ENCODE data around the gene RNF31. TPM values are rescaled to one million over a fixed set of nuclear protein-coding genes. Genes with fewer than 3 reads are reported as not detected.

RNF31 gene
- total and polyA plus RNA-seq, 2 of the 13 experiments (the other 11 are each of a cell fraction or from before 2014, with no cell fraction given): 48.2 to 86.8 TPM

DNA sequence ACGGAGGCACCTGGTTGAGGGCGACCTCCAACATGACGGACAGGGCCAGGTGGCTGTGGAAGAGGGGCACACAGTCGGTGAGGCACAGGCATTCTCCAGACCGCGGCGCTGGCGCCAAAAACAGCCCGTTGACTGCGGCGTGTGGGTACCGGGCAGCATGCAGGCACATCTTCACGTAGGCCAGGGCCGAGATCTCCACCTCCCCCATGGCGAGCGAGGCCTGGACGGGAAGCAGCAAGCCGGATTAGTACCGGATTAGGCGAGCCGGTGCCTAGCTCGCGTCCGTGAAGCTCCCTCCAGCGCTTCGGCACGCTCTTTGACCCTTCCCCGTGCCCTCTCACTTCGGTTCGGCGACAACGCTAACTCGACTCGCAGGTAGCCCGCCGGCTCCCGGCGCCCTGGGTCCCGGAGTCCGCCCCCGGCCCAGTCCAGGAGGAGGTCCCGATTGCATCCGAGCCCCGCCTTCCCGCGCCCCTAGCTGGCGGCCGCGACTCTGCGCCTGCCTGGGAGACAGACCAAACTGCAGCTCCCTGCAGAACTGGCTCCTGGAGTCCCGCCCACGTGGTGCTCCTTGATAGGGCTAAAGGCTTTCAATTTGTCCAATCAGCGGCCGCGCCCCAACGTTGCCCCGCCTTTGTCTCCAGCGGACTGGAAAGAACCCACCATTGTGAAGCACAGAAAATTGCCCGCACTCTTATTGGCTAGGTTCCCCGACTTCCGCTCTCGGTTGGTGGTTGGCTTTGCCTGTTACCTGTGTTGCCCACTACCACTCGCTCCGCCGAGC, 6.0 kb upstream of the RNF31 start, which contains the start of gene EMC9 (continued):
- TF ChIP-seq, protein P1, sequence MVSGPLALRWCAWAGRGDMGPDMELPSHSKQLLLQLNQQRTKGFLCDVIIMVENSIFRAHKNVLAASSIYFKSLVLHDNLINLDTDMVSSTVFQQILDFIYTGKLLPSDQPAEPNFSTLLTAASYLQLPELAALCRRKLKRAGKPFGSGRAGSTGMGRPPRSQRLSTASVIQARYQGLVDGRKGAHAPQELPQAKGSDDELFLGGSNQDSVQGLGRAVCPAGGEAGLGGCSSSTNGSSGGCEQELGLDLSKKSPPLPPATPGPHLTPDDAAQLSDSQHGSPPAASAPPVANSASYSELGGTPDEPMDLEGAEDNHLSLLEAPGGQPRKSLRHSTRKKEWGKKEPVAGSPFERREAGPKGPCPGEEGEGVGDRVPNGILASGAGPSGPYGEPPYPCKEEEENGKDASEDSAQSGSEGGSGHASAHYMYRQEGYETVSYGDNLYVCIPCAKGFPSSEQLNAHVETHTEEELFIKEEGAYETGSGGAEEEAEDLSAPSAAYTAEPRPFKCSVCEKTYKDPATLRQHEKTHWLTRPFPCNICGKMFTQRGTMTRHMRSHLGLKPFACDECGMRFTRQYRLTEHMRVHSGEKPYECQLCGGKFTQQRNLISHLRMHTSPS (CRISPR knock-in tag; IDR thresholded peaks at IDR 0.05; ENCODE audit: low read depth): peak; percentile 81
- peak; percentile 35; the same call in 1 of the 2 replicates for TF ChIP-seq ZNF3 (CRISPR knock-in tag; IDR thresholded peaks at IDR 0.05)
- TF ChIP-seq, protein P2, sequence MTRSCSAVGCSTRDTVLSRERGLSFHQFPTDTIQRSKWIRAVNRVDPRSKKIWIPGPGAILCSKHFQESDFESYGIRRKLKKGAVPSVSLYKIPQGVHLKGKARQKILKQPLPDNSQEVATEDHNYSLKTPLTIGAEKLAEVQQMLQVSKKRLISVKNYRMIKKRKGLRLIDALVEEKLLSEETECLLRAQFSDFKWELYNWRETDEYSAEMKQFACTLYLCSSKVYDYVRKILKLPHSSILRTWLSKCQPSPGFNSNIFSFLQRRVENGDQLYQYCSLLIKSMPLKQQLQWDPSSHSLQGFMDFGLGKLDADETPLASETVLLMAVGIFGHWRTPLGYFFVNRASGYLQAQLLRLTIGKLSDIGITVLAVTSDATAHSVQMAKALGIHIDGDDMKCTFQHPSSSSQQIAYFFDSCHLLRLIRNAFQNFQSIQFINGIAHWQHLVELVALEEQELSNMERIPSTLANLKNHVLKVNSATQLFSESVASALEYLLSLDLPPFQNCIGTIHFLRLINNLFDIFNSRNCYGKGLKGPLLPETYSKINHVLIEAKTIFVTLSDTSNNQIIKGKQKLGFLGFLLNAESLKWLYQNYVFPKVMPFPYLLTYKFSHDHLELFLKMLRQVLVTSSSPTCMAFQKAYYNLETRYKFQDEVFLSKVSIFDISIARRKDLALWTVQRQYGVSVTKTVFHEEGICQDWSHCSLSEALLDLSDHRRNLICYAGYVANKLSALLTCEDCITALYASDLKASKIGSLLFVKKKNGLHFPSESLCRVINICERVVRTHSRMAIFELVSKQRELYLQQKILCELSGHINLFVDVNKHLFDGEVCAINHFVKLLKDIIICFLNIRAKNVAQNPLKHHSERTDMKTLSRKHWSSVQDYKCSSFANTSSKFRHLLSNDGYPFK (CRISPR knock-in tag; IDR thresholded peaks at IDR 0.05; ENCODE audit: borderline replicate concordance): peak; percentile 93
- peak; percentile 91 for TF ChIP-seq CREB1 (IDR thresholded peaks at IDR 0.05)
- no peak for TF ChIP-seq CREB1 (CRISPR knock-in tag; IDR thresholded peaks at IDR 0.05)
- no peak for TF ChIP-seq ZNF530 (CRISPR knock-in tag; IDR thresholded peaks at IDR 0.05; ENCODE audit: low read depth)
- peak; percentile 97; the same call in 1 of the 2 replicates for TF ChIP-seq ZNF383 (CRISPR knock-in tag; IDR thresholded peaks at IDR 0.05; ENCODE audit: borderline replicate concordance)
- TF ChIP-seq ZNF549 (CRISPR knock-in tag; IDR thresholded peaks at IDR 0.05): no peak
- TF ChIP-seq ZNF879 (CRISPR knock-in tag; IDR thresholded peaks at IDR 0.05): no peak; the same call in none of the 2 replicates
- no peak for TF ChIP-seq ZNF709 (CRISPR knock-in tag; IDR thresholded peaks at IDR 0.05)
- no peak for TF ChIP-seq GABPA (IDR thresholded peaks at IDR 0.05; ENCODE audit: low read depth, low read length)
- no peak for TF ChIP-seq GABPA (CRISPR knock-in tag; IDR thresholded peaks at IDR 0.05; ENCODE audit: low read depth)
- TF ChIP-seq ONECUT2 (CRISPR knock-in tag; IDR thresholded peaks at IDR 0.05): peak; percentile 67; the same call in 1 of the 2 replicates
- peak; percentile 96 for TF ChIP-seq KDM2A (CRISPR knock-in tag; IDR thresholded peaks at IDR 0.05; ENCODE audit: borderline replicate concordance, low read depth)
- TF ChIP-seq NFE2L2 (IDR thresholded peaks at IDR 0.05; ENCODE audit: low read length): no peak
- TF ChIP-seq, protein P3, sequence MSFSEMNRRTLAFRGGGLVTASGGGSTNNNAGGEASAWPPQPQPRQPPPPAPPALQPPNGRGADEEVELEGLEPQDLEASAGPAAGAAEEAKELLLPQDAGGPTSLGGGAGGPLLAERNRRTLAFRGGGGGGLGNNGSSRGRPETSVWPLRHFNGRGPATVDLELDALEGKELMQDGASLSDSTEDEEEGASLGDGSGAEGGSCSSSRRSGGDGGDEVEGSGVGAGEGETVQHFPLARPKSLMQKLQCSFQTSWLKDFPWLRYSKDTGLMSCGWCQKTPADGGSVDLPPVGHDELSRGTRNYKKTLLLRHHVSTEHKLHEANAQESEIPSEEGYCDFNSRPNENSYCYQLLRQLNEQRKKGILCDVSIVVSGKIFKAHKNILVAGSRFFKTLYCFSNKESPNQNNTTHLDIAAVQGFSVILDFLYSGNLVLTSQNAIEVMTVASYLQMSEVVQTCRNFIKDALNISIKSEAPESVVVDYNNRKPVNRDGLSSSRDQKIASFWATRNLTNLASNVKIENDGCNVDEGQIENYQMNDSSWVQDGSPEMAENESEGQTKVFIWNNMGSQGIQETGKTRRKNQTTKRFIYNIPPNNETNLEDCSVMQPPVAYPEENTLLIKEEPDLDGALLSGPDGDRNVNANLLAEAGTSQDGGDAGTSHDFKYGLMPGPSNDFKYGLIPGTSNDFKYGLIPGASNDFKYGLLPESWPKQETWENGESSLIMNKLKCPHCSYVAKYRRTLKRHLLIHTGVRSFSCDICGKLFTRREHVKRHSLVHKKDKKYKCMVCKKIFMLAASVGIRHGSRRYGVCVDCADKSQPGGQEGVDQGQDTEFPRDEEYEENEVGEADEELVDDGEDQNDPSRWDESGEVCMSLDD (CRISPR knock-in tag; IDR thresholded peaks at IDR 0.05; ENCODE audit: borderline replicate concordance): peak; percentile 66; the same call in 1 of the 2 replicates
- peak; percentile 96 for TF ChIP-seq KDM4B (CRISPR knock-in tag; IDR thresholded peaks at IDR 0.05)
- TF ChIP-seq MAF1 (CRISPR knock-in tag; IDR thresholded peaks at IDR 0.05; ENCODE audit: borderline replicate concordance): peak; percentile 95
- no peak for TF ChIP-seq JDP2 (CRISPR knock-in tag; IDR thresholded peaks at IDR 0.05; ENCODE audit: borderline replicate concordance)
- TF ChIP-seq, protein P4, sequence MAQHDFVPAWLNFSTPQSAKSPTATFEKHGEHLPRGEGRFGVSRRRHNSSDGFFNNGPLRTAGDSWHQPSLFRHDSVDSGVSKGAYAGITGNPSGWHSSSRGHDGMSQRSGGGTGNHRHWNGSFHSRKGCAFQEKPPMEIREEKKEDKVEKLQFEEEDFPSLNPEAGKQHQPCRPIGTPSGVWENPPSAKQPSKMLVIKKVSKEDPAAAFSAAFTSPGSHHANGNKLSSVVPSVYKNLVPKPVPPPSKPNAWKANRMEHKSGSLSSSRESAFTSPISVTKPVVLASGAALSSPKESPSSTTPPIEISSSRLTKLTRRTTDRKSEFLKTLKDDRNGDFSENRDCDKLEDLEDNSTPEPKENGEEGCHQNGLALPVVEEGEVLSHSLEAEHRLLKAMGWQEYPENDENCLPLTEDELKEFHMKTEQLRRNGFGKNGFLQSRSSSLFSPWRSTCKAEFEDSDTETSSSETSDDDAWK (CRISPR knock-in tag; IDR thresholded peaks at IDR 0.05): no peak
- TF ChIP-seq ZNF501 (CRISPR knock-in tag; IDR thresholded peaks at IDR 0.05): no peak
- no peak for TF ChIP-seq IKZF1 (IDR thresholded peaks at IDR 0.05)
- TF ChIP-seq NFIB (CRISPR knock-in tag; IDR thresholded peaks at IDR 0.05; ENCODE audit: borderline replicate concordance): no peak

All from HepG2 (cell line).